ENCODE data around the gene SHB. TPM values are rescaled to one million over a fixed set of nuclear protein-coding genes. Genes with fewer than 3 reads are reported as not detected.
A peak's percentile ranks its signal among the peaks of the same experiment; 100 is the strongest.

Gene SHB
- polyA plus RNA-seq, 4 donors = 8.9 to 22.2 (median 14.0) TPM

DNA sequence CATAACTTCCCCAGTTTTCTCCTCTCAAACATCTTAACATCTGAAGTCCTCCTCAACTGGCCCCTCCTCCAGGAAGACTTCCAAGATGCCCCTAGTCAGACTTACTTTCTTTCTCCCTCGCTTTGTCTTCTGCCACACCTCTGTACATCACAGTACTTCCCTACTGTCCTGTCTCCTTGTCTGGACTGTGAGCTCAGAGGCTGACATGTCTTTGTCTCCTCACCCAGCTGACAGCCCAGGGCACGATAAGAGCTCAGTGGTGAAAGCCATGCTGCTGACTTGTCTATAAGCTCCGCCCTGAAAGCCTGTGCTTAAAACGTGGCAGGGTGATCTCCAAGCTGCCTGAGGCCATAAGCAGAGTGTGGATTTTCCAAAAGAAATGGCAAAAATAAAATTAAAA lies 132.1 kb downstream of the SHB start:
- Histone ChIP-seq H3K36me3 (ENCODE audit: control insufficient read depth in 3 of 3, insufficient read depth in 2 of 3, low read depth in 1 of 3, low read length in 3 of 3) (peaks cover 0 to 64% (median 0%) of the 10 kb centered on the region in 3 donors), H3K27me3 (ENCODE audit: control insufficient read depth in 3 of 3, insufficient read depth in 3 of 3, low read length in 3 of 3) (no peaks in the 10 kb centered on the region), H3K9me3 (ENCODE audit: control insufficient read depth in 2 of 2, insufficient read depth in 1 of 2, low read depth in 1 of 2, low read length in 1 of 2) (no peaks in the 10 kb centered on the region), H3K27ac (ENCODE audit: low read depth in 1 of 3, low read length in 2 of 3) (no peak overlapping the region), H3K4me3 (ENCODE audit: low read depth in 1 of 3, low read length in 3 of 3) (no peak overlapping the region), H3K4me1 (ENCODE audit: control insufficient read depth in 3 of 3, insufficient read depth in 2 of 3, low read depth in 1 of 3, low read length in 2 of 3) (peaks cover 0 to 34% (median 0%) of the 10 kb centered on the region in 3 donors)
- DNase-seq = peak in 1 of 2 donors; percentile 64
- WGBS, 3 donors = 54 to 62% (median 61%) methylated on average over 4 of the region's 4 CpGs
- no peak for FAIRE-seq

- H3K27me3 ChIP-seq (ENCODE audit: control insufficient read depth in 3 of 3, insufficient read depth in 3 of 3, low read length in 3 of 3) = no peaks in the 10 kb centered on the region
- peaks cover 0 to 58% (median 0%) of the 10 kb centered on the region in 3 donors for H3K36me3 ChIP-seq (ENCODE audit: control insufficient read depth in 3 of 3, insufficient read depth in 2 of 3, low read depth in 1 of 3, low read length in 3 of 3)
- peaks cover 0 to 34% (median 0%) of the 10 kb centered on the region in 3 donors for H3K4me1 ChIP-seq (ENCODE audit: control insufficient read depth in 3 of 3, insufficient read depth in 2 of 3, low read depth in 1 of 3, low read length in 2 of 3)
- no peak for FAIRE-seq
- no peaks in the 10 kb centered on the region for H3K9me3 ChIP-seq (ENCODE audit: control insufficient read depth in 2 of 2, insufficient read depth in 1 of 2, low read depth in 1 of 2, low read length in 1 of 2)
- no peak for DNase-seq
- no peak overlapping the region for H3K27ac ChIP-seq (ENCODE audit: low read depth in 1 of 3, low read length in 2 of 3)
- 77 to 82% (median 80%) methylated on average over 5 of the region's 5 CpGs for WGBS, 3 donors
- H3K4me3 ChIP-seq (ENCODE audit: low read depth in 1 of 3, low read length in 3 of 3) = no peak overlapping the region
Observed at GRCh38 chr9:37936376-37936775, 132.7 kb downstream of the SHB start.

- FAIRE-seq (no peak), DNase-seq (no peak)
- Histone ChIP-seq H3K36me3 (ENCODE audit: control insufficient read depth in 3 of 3, insufficient read depth in 2 of 3, low read depth in 1 of 3, low read length in 3 of 3) (peaks cover 0 to 48% (median 0%) of the 10 kb centered on the region in 3 donors), H3K4me1 (ENCODE audit: control insufficient read depth in 3 of 3, insufficient read depth in 2 of 3, low read depth in 1 of 3, low read length in 2 of 3) (peaks cover 0 to 25% (median 0%) of the 10 kb centered on the region in 3 donors), H3K27ac (ENCODE audit: low read depth in 1 of 3, low read length in 2 of 3) (no peak overlapping the region), H3K4me3 (ENCODE audit: low read depth in 1 of 3, low read length in 3 of 3) (no peak overlapping the region), H3K27me3 (ENCODE audit: control insufficient read depth in 3 of 3, insufficient read depth in 3 of 3, low read length in 3 of 3) (no peaks in the 10 kb centered on the region), H3K9me3 (ENCODE audit: control insufficient read depth in 2 of 2, insufficient read depth in 1 of 2, low read depth in 1 of 2, low read length in 1 of 2) (no peaks in the 10 kb centered on the region)
- 91 to 94% (median 91%) methylated on average over 14 of the region's 14 CpGs for WGBS, 3 donors
Observed at GRCh38 chr9:37935096-37935495, 133.9 kb downstream of the SHB start.

GRCh38 chr9:37931592-37931991 lies 137.4 kb downstream of the SHB start:
- Histone ChIP-seq H3K27me3 (ENCODE audit: control insufficient read depth in 3 of 3, insufficient read depth in 3 of 3, low read length in 3 of 3) (no peaks in the 10 kb centered on the region), H3K36me3 (ENCODE audit: control insufficient read depth in 3 of 3, insufficient read depth in 2 of 3, low read depth in 1 of 3, low read length in 3 of 3) (peaks cover 0 to 44% (median 0%) of the 10 kb centered on the region in 3 donors), H3K27ac (ENCODE audit: low read depth in 1 of 3, low read length in 2 of 3) (no peak overlapping the region), H3K4me1 (ENCODE audit: control insufficient read depth in 3 of 3, insufficient read depth in 2 of 3, low read depth in 1 of 3, low read length in 2 of 3) (peaks cover 0 to 16% (median 0%) of the 10 kb centered on the region in 3 donors), H3K4me3 (ENCODE audit: low read depth in 1 of 3, low read length in 3 of 3) (no peak overlapping the region), H3K9me3 (ENCODE audit: control insufficient read depth in 2 of 2, insufficient read depth in 1 of 2, low read depth in 1 of 2, low read length in 1 of 2) (no peaks in the 10 kb centered on the region)
- WGBS, 3 donors = 95 to 98% (median 96%) methylated on average over 5 of the region's 5 CpGs
- DNase-seq (no peak), FAIRE-seq (no peak)

GRCh38 chr9:37929441-37929895 lies 139.6 kb downstream of the SHB start:
- FAIRE-seq = no peak

DNA sequence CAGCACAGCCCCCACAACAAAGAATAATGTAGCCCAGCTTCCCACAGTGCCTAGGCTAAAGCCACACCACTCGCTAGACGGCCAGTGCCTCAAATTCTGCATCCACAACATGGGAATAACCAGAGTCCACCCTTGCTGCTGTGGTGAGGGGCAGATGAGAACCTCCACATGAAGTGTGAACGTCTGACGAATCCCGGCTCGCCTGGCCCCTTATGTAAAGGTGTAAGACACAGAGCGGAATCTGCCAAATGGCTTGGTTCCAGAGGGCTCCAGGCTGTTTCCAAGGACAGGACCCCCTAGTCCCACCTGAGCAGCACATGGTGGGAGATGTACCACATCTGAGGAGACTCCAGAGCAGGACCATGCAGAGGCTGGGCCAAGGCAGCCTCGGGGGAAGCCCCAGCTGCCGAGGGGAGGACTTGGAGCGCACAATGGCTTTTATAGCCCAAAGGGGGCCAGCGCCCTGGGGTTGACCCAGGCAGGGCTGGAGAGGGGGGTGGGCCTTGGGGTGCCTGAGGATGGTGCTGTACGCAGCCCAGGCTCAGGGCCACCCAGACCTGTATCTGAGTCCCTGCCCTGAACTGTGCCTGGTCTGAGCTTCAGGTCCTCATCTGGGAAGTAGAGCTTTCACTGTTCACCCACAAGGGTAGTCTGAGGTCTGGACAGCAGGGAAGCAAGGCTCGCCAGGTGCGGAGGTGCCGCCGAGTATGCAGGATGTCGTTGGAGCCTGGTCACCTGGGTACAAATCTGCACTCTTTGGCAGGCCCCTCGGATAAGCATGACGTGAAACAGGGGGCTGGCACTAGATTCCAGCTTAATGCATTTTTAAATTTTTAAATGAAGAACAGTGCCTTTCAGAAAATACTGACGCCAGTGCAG lies 140.2 kb downstream of the SHB start:
- Histone ChIP-seq H3K27me3 (ENCODE audit: control insufficient read depth in 3 of 3, insufficient read depth in 3 of 3, low read length in 3 of 3) (no peaks in the 10 kb centered on the region), H3K36me3 (ENCODE audit: control insufficient read depth in 3 of 3, insufficient read depth in 2 of 3, low read depth in 1 of 3, low read length in 3 of 3) (peaks cover 0 to 50% (median 0%) of the 10 kb centered on the region in 3 donors), H3K4me1 (ENCODE audit: control insufficient read depth in 3 of 3, insufficient read depth in 2 of 3, low read depth in 1 of 3, low read length in 2 of 3) (peaks cover 0 to 25% (median 0%) of the 10 kb centered on the region in 3 donors), H3K4me3 (ENCODE audit: low read depth in 1 of 3, low read length in 3 of 3) (no peak overlapping the region), H3K27ac (ENCODE audit: low read depth in 1 of 3, low read length in 2 of 3) (no peak overlapping the region), H3K9me3 (ENCODE audit: control insufficient read depth in 2 of 2, insufficient read depth in 1 of 2, low read depth in 1 of 2, low read length in 1 of 2) (no peaks in the 10 kb centered on the region)
- WGBS, 3 donors = 86 to 92% (median 89%) methylated on average over 19 to 20 of the region's 20 CpGs
- DNase-seq (no peak), FAIRE-seq (no peak)

More at GRCh38 chr9:37929441-37929895, 139.6 kb downstream of the SHB start:
- Histone ChIP-seq H3K36me3 (ENCODE audit: control insufficient read depth in 3 of 3, insufficient read depth in 2 of 3, low read depth in 1 of 3, low read length in 3 of 3) (peaks cover 0 to 53% (median 0%) of the 10 kb centered on the region in 3 donors), H3K9me3 (ENCODE audit: control insufficient read depth in 2 of 2, insufficient read depth in 1 of 2, low read depth in 1 of 2, low read length in 1 of 2) (no peaks in the 10 kb centered on the region), H3K27me3 (ENCODE audit: control insufficient read depth in 3 of 3, insufficient read depth in 3 of 3, low read length in 3 of 3) (no peaks in the 10 kb centered on the region), H3K27ac (ENCODE audit: low read depth in 1 of 3, low read length in 2 of 3) (no peak overlapping the region), H3K4me3 (ENCODE audit: low read depth in 1 of 3, low read length in 3 of 3) (no peak overlapping the region), H3K4me1 (ENCODE audit: control insufficient read depth in 3 of 3, insufficient read depth in 2 of 3, low read depth in 1 of 3, low read length in 2 of 3) (peaks cover 0 to 19% (median 0%) of the 10 kb centered on the region in 3 donors)
- 73 to 89% (median 75%) methylated on average over 11 of the region's 11 CpGs for WGBS, 3 donors
- DNase-seq = no peak

GRCh38 chr9:37927601-37928551 lies 141.2 kb downstream of the SHB start:
- DNase-seq (peak; percentile 51 to 80), FAIRE-seq (no peak)
- WGBS, 3 donors = 71 to 76% (median 73%) methylated on average over 13 of the region's 13 CpGs
- Histone ChIP-seq H3K27ac (ENCODE audit: low read depth in 1 of 3, low read length in 2 of 3) (peak overlapping the region in 1 of 3 donors; percentile 46), H3K4me3 (ENCODE audit: low read depth in 1 of 3, low read length in 3 of 3) (no peak overlapping the region), H3K9me3 (ENCODE audit: control insufficient read depth in 2 of 2, insufficient read depth in 1 of 2, low read depth in 1 of 2, low read length in 1 of 2) (no peaks in the 10 kb centered on the region), H3K27me3 (ENCODE audit: control insufficient read depth in 3 of 3, insufficient read depth in 3 of 3, low read length in 3 of 3) (no peaks in the 10 kb centered on the region), H3K36me3 (ENCODE audit: control insufficient read depth in 3 of 3, insufficient read depth in 2 of 3, low read depth in 1 of 3, low read length in 3 of 3) (peaks cover 0 to 52% (median 0%) of the 10 kb centered on the region in 3 donors), H3K4me1 (ENCODE audit: control insufficient read depth in 3 of 3, insufficient read depth in 2 of 3, low read depth in 1 of 3, low read length in 2 of 3) (peaks cover 0 to 34% (median 0%) of the 10 kb centered on the region in 3 donors)

DNA sequence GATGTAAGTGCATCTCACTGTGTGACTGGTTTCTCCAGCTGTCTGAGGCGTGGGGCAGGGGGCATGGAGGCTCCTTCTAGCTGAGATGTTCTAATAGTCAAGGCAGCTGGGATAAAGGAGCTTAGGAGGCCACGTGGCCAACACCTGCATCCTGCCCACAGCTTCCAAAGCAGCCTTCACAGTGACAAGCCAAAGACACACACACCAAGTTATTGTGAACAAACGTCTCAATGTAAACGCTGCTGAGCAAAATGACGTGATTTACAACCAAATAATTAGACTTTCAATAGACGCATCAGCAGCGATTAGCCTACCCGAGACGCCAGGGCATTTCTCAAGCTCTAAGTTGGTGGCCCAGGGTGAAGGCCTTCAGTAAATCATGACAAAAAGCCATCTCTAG lies 141.9 kb downstream of the SHB start:
- Histone ChIP-seq H3K27ac (ENCODE audit: low read depth in 1 of 3, low read length in 2 of 3) (peak overlapping the region in 1 of 3 donors; percentile 46), H3K4me3 (ENCODE audit: low read depth in 1 of 3, low read length in 3 of 3) (no peak overlapping the region), H3K36me3 (ENCODE audit: control insufficient read depth in 3 of 3, insufficient read depth in 2 of 3, low read depth in 1 of 3, low read length in 3 of 3) (peaks cover 0 to 50% (median 0%) of the 10 kb centered on the region in 3 donors), H3K4me1 (ENCODE audit: control insufficient read depth in 3 of 3, insufficient read depth in 2 of 3, low read depth in 1 of 3, low read length in 2 of 3) (peaks cover 0 to 41% (median 0%) of the 10 kb centered on the region in 3 donors), H3K27me3 (ENCODE audit: control insufficient read depth in 3 of 3, insufficient read depth in 3 of 3, low read length in 3 of 3) (no peaks in the 10 kb centered on the region), H3K9me3 (ENCODE audit: control insufficient read depth in 2 of 2, insufficient read depth in 1 of 2, low read depth in 1 of 2, low read length in 1 of 2) (no peaks in the 10 kb centered on the region)
- FAIRE-seq = no peak
- no peak for DNase-seq
- 30 to 53% (median 43%) methylated on average over 9 of the region's 9 CpGs for WGBS, 3 donors
